Endometrial microvascular endothelial cells (primary cell): Measurements from ENCODE around the gene PRG2. TPM values are rescaled to one million over a fixed set of nuclear protein-coding genes. Genes with fewer than 3 reads are reported as not detected.
"Not testable (repeated sequence)": the region's sequence is repeated elsewhere in the genome, so short reads cannot be mapped to it uniquely, and the experiment has no call there.

Experiments
- in situ Hi-C: cut with HindIII; loops from 2 replicates; pipeline ENCODE4 v1.10.0; 2017; ENCODE audit warnings: low sequenced_read_pairs, low pct_unique_long_range_greater_than_20kb; ENCODE audit errors: inconsistent ontology term
- total RNA-seq: library from RNA; depleted of rRNA; stranded (reverse); fragments of >200 nt; gene quantifications from one replicate; pipeline ENCODE4 v1.2.3, GENCODE V29; 2015; ENCODE audit errors: inconsistent ontology term

Gene PRG2
- total RNA-seq, 1 donor from 2014 or later, result not detected

DNA sequence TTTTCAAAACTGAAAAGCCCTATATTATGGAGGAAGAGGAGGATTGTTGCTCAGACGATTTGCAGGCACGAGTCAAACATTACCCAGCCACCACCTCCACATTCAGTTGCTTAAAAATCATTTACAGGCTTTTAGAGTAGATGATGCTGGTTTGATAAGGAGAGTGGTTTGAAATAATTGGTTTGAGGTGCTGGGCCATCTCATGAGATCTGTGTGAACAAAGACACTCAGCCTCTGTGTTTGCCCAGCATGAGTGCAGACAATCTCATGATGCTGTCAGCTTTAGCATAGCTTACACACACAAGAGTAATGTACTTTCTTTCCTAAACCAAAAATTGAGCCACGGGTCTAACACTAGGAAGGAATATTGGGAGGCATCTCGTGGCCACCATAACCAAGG lies 32.2 kb upstream of the PRG2 start:
- in situ Hi-C loops, result no loop called here

DNA sequence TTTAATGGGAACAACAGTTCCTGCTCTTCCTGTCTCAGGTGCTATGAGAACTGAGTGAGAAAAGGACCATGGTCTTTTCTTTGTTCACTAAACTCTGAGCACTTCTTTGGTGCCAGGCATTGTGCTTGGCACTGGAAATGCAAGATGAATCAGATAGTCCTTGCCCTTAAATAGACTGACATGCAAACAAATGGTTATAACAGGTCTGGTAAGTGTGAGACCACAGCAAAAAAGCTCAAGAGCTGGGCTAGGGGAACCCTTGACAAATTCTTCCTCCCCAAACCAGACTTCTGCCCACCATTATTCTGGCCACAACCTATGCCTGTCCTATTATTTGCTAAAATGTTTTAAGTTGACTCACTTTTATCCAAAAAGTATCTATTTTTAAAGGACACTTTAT lies 31.4 kb upstream of the PRG2 start:
- in situ Hi-C loops, result no loop called here

DNA sequence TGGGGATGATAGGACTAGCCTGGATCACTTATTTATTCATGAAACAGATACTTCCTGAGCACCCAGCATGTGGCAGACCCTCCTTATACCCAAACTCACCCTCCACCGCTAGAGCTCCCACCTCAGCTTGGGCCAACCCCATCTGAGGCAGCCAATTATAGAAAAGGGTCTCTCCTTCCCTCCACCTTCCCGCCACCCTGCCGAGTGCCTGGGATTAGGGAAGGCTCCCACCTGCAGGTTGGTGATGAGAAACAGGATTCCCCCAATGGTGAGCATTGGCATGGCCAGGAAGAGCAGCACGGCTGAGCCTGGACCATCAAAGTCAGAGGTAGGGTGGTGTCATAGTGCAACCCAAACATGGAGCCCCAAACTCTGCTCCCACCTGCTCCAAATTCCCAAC lies 30.6 kb upstream of the PRG2 start:
- in situ Hi-C loops, result no loop called here

GRCh38 chr11:57419146-57419545 lies 28.7 kb upstream of the PRG2 start:
- in situ Hi-C loops, result no loop called here

DNA sequence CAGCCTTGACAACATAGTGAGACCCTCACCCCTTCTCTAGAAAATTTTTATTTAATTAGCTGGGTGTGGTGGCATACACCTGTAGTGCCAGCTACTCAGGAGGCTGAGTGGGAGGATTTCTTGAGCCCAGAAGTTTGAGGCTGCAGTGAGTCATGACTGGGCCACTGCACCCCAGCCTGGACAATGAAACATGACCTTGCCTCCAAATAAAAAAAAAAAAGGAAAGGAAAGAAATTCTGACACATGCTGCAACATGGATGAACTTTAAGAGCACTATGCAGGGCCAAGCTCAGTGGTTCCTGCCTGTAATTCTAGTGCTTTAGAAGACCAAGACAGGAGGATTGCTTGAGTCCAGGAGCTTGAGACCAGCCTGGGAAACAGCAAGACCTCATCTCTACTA lies 27.7 kb upstream of the PRG2 start:
- in situ Hi-C loops, result no loop called here

DNA sequence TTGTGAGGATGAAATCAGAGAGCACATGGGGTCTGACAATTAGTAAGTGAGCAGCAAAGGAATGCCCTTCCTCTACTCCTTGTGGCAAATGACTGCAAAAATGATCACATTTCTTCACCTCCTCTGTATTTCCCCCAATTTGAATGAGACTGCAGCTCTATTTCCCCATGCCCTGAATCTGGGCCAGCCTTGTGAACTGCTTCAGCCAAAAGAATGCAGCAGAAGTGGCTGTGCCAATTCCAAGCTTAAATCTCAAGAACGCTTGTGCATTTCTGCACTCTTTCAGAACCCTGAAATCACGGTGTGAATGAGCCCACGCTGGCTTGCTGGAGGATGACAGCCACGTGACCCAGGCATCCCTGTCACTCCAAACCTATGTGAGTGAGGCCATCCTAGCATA lies 26.6 kb upstream of the PRG2 start:
- in situ Hi-C loops, result no loop called here

DNA sequence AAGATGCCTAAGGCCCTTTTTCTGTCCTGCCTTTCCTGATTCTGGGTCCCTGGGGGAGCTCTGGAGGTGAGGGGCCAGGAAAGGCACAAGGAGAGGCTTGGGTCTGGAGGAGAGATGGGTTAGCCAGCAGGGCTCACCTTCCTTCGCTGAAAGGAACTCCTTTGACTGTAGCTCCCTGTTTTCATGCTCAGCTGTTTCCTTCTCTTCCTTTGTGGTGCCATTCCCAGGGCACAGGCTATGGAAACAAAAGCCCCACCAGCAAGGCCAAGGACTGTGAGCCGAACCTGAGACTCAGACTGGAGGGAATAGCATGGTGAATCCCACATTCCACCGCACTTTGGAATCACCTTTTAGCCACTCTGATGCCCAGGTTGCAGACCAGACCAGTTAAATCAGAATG lies 26.0 kb upstream of the PRG2 start:
- in situ Hi-C loops, result no loop called here

DNA sequence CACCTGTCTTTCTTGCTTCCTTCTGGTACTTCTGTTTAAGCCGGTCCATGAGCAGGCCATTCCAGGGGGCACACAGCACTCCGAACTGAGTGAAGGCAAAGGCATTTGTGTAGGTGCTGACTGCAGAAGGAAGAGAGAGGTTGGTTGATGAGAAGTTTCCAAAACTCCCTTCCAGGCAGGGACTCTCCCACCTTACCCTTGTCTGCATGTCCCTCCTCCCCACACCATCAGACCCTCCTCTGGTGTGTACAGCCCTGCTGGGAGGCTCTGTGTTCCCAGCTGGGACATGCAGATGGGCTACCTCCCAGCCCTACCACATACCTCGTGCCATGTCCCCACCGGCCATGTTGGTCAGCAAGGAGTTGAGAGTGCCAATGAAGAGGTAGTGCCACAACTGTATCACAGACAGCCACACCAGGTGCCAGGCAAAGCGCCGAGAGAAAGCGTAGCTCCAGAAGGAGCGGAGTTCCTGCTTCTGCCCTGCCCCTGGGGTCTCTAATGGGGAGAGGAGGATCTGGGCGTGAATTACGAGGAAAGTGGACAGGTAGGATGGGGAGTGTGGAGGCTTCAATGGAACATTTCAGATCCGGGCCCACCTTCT lies 24.3 kb upstream of the PRG2 start:
- in situ Hi-C loops, result no loop called here

GRCh38 chr11:57413681-57414080 lies 23.2 kb upstream of the PRG2 start:
- in situ Hi-C loops, result no loop called here

DNA sequence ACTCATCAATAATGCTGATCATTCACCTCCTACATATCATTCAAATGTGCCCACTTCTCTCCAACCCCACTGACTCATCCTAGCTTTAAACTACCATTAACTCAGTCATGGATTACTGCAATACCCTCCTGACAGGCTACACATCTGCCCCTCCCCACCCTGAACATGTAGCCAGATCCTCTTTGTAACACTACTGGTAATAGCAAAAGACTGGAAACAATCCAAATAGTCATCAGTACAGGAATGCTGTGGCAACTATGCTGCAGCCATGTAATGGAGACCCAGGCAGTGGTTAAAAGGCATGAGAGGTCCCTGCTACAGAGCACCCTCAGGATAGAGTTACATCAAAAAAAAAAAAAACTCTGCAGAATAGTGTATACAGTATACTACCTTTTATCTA lies 19.8 kb upstream of the PRG2 start:
- in situ Hi-C loops, result no loop called here

- in situ Hi-C loops, result no loop called here
Observed at GRCh38 chr11:57409321-57410100, 19.1 kb upstream of the PRG2 start.

GRCh38 chr11:57408771-57409170 lies 18.3 kb upstream of the PRG2 start:
- in situ Hi-C loops, result no loop called here

DNA sequence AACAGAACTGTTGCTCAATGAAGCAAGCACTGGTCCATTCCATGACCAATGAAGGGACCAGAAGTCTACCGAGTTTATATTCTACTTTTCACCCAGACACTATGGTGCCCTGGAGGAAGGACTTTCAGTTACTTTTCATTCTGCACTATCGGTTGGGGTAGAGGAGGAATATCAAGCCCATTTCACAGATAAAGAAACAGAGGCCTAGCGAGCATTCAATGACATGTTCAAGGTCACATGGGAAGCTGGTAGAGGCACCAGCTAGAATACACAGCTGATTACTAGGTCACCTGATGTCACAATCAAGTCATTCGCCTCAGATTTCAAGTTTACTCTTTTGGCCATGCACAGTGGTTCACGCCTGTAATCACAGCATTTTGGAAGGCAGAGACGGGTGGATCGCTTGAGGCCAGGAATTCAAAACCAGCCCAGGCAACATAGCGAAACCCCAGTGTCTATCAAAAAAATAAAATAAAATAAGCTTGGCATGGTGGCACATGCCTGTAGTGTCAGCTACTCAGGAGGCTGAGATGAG lies 17.6 kb upstream of the PRG2 start:
- in situ Hi-C loops, result no loop called here

DNA sequence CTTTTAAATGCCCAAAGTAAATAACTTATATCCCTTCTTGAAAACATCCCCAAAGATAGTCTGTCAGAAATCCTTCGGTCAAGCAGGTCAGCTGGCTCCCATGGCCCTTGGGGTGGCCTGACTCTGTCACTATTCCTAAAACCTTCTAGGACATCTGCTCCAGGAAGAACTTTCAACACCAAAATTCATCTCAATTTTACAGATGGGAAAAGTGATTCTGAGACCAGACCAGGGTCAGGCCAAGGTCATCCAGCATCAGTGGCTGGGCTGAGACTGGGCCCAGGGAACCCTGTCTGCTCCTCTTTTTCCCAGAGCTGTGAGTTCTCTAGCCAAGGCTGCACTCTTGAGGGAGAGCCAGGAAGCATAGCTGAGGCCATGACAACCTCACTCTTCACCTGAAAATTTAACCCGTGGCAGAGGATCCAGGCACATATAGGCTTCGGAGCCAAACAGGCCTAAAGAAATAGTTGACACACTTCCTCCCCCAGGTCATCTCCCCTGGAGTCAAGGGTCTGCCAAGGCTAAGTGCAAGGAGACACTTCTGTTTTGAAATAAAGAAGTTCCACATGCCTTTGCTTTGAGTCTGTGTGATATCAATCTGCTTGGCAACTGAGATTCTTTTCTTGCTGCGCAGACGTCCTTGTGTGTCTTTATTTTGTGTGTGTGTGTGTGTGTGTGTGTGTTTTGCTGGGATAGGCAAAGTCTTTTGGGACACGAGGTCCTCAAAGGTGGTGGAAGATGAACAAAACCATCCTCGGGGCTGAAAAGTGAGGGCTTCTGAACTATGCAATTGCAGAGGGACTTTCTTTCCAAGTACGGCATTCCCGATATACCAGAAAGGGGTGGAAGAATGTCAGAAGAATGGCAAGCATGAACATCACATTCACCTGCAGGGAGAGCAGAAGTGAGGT lies 16.8 kb upstream of the PRG2 start:
- in situ Hi-C loops, result no loop called here

DNA sequence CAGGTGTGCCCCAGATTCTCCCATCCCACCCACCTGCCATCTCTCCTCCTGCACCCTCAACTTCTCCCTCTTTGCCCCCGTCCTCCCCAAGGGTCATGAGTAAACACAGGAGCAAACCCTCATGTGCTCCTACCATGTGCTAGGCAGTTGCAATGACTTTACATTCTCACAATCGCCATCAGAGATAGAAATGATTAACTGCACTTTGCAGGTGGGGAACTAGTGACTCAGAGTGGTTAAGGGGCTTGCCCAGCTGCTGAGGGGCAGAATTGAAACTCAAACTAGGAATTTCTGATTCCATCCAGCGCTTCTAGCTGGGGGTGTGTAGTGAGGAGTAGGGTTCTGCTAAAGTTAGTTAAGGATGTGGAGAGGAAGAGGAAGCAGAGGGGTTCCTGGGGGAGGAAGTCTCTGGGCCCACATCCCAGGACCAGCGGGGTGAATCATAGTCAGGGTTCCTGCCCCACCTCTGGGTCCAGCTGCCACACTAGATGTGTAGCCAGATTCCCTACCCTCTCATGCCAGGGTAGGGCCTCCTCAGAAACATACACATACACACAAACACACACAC lies 16.0 kb upstream of the PRG2 start:
- in situ Hi-C loops, result no loop called here

- in situ Hi-C loops, result no loop called here
Observed at GRCh38 chr11:57405271-57405860, 14.9 kb upstream of the PRG2 start.

GRCh38 chr11:57403802-57404147 lies 13.3 kb upstream of the PRG2 start:
- in situ Hi-C loops, result no loop called here

DNA sequence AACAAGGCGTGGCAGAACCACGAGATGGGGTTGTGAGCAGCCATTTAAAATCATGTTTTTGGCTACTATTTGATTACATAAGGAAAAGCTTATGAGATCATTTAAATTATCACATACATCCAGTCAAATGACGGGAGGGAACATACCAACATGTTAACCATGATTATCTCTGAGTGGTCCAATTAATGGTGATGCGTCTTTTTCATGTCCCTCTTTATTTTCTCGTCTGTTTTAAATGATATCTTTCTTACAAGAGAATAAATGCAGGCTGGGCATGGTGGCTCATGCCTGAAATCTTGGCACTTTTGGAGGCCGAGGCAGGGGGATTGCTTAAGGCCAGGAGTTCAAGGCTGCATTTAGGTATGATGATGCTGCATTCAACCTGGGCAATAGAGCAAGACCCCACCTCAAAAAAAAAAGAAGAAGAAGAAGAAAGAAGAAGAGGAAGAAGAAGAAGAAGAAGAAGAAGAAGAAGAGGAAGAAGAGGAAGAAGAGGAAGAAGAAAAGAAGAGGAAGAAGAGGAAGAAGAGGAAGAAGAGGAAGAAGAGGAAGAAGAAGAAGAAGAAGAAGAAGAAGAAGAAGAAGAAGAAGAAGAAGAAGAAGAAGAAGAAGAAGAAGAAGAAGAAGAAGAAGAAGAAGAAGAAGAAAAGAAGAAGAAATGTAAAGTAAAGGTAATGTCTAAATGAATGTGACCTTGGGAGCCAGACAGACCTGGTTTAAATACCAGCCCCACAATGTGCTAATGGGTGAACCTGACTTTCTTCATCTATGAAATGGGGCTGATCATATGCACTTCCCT lies 12.8 kb upstream of the PRG2 start:
- in situ Hi-C loops, result not testable (repeated sequence)
